GM19351 (cell line): ENCODE results near the gene HDAC8.
"Not testable (repeated sequence)": the region's sequence is repeated elsewhere in the genome, so short reads cannot be mapped to it uniquely, and the experiment has no call there.

ENCODE experiments used
- ATAC-seq: cut with Tn5 transposase; IDR thresholded peaks from one replicate; pipeline ENCODE4 v1.9.1; 2021; ENCODE audit warnings: mild to moderate bottlenecking, moderate library complexity; ENCODE audit not compliant: unreplicated experiment

Gene HDAC8

GRCh38 chrX:72340041-72340440 lies 232.6 kb downstream of the HDAC8 start:
- no peak for ATAC-seq

GRCh38 chrX:72330131-72330530 lies 242.5 kb downstream of the HDAC8 start:
- no peak for ATAC-seq

- ATAC-seq, result no peak
These were observed 245.9 kb downstream of the HDAC8 start for GRCh38 chrX:72326605-72327300.

DNA sequence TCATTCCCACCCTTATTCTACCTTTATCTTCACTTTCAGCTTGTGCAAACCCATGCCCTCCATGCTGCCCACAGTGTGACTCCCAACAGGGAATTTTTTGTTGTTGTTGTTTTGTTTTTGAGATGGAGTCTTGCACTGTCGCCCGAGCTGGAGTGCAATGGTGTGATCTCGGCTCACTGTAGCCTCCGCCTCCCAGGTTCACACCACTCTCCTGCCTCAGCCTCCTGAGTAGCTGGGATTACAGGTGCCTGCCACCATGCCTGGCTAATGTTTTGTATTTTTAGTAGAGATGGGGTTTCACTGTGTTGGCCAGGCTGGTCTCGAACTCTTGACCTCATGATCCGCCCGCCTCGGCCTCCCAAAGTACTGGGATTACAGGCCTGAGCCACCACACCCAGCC lies 253.0 kb downstream of the HDAC8 start:
- not testable (repeated sequence) for ATAC-seq

DNA sequence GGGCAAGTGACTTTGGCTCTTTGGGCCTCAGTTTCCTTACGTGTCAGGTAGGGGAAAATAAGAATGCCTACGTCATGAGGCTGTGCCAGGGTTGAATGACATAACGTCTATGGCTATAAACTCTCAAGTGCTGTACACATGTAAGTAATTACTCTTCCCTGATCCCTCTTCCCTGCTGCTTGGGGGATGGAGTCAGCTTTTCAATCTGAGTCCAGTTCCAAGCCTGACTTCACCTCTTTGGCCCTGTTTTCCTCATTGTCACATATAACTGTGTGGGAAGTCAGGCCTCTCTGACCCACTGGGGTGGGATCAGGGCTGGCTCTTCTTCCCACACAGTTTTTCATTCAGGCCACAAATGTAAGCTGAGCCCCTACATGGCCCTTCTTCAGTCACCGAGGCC lies 255.5 kb downstream of the HDAC8 start:
- ATAC-seq, result no peak

- no peak for ATAC-seq
These were observed 256.1 kb downstream of the HDAC8 start for GRCh38 chrX:72316408-72317110.

GRCh38 chrX:72314881-72315280 lies 257.8 kb downstream of the HDAC8 start:
- ATAC-seq, result no peak

- ATAC-seq, result no peak
These were observed 258.7 kb downstream of the HDAC8 start for GRCh38 chrX:72313707-72314641.

DNA sequence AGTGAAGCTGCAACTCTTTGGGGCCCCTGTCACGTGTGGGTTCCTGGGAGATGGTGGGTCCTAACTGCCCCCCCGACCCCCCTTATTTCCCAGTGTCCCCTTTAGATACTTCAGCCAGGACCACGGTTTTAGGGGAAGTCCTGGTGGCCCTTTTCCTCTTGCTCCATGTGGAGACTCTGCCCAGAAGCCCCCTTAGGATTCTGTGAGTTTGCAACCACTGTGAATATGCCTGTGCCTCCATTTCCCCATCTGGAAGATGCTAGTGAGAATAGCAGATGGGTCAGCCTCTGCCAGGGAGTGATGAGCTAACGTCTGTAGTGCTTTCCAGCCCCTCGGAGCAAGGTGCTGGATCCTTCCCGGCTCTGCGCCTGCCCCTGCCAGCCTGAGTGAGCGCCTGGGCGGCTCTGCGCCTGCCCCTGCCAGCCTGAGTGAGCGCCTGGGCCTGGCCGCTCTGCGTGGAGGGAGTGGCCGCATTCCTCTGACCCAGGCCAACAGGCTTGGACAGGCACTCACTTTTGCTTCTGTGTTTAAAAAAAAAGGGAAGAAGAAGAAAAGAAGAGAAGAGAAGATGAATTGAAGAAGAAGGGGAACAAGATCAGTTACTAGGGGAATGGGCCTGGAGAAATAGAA lies 260.2 kb downstream of the HDAC8 start:
- ATAC-seq, result no peak

DNA sequence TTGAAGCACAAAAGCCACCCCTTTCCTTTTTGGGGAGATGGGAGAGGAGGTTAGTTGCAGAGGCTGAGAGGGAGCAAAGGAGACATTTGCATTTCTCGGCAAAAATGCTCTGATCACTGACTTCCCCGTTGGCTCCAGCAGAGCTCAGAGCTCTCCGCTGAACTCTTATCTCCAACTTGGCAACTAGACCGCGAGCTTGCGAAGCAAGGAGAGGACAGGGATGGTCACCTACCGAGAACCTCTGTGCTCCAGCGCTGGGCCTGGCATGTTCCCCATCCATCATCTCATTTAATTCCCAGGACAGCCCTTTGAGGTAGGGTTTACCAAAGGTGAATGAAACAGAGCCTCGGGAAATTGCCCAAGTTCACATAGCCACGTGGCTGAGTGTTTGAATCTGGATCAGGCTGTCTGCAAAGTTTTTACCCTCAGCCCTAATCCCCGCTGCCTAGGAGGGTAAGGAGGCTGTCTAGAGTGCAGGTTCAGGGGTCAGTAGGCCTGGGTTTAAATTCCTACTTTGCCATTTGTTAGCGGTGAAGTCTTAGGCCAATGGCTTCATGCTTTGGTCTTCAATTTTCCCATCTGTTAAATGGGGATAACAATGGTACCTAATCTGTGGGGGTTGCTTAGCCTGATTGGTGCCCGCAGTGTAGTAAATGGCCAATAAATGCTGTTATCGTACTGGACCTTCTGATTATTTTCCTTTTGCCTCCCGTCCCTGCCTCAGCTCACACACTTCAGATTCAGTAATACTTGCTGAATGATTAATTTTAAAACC lies 263.2 kb downstream of the HDAC8 start:
- ATAC-seq, result no peak

GRCh38 chrX:72308566-72309296 lies 263.9 kb downstream of the HDAC8 start:
- peak; percentile 40 for ATAC-seq

- ATAC-seq, result no peak
These were observed 264.5 kb downstream of the HDAC8 start for GRCh38 chrX:72308209-72308565.

DNA sequence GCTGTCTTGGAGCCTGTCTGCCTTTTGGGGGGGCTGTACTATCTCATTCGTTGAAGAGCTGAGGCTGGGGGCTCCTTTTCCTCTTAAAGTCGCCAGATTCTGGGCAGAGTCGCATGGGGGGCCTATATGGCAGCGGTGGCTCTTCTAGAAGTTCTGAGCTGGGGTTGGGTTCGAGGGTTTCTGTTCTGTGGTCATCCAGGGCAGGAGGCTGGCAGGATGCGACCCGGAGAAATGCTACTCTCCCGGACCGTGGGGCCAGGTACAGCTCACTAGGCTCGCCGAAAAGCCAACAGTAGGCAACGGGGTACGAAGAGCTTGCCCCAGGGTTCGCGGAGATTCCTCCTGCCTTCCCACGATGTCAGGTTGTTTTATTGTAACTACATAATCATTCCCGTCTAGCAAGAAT lies 265.0 kb downstream of the HDAC8 start:
- no peak for ATAC-seq

- ATAC-seq, result peak; percentile 64
These were observed 265.6 kb downstream of the HDAC8 start for GRCh38 chrX:72306851-72307645.

GRCh38 chrX:72306085-72306801 lies 266.4 kb downstream of the HDAC8 start:
- no peak for ATAC-seq

DNA sequence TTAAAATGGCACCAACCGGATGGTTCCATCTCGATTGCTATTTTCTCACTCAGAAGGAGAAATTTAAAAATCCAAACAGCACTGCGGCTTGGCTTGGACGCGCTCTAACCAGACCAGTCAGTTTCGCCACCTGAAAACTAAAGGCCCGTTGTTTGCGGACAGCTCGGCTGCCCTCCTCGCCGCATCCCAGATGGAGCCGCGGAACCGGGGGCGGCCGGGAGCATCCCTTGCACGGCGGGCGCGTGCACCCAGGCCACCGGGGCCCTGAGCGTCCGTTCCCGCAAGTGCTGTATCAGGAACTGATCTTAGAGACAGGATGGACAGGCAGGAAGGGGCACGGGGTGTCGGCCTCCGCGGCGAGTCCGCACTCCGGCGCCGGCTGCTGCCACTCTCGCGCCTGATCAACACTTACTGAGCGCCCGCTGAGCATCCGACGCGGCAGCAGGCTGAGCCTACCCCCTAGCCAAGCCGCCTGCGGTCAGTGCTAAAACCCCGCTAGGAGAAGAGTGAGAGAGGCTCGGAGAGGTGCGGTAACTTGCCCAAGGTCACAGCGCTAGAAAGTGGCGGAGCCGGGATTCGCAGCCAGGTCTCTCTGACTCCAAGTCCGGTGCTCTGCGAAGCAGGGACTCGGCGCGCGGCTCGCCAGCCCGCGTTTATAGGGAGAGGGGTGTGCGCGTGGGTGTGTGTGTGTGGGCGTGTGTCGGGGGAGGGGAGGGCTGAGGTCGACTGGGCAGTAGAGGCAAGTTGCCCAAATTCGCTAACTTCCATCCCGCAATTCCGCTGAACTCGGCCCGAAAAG lies 267.2 kb downstream of the HDAC8 start, which contains the start of gene CITED1:
TSS of gene CITED1 (minus strand) at position 629 of the 799 bp plus-strand sequence. CDS start 3,045 bp downstream, outside the sequence.
- no peak for ATAC-seq

- no peak for ATAC-seq
These were observed 267.8 kb downstream of the HDAC8 start for GRCh38 chrX:72304877-72305276.
